Measurements from ENCODE around the gene ERC1. TPM values are rescaled to one million over a fixed set of nuclear protein-coding genes. Genes with fewer than 3 reads are reported as not detected.

The ERC1 gene
- total and polyA plus RNA-seq, 8 donors, result 34.9 to 64.9 (median 40.8) TPM

- Histone ChIP-seq H3K4me1 (no peaks in the 10 kb centered on the region), H3K4me3 (no peak overlapping the region), H3K27ac (no peak overlapping the region), H3K9me3 (no peaks in the 10 kb centered on the region), H3K27me3 (no peaks in the 10 kb centered on the region), H3K36me3 (peaks cover 0 to 4% of the 10 kb centered on the region in 2 donors)
- ATAC-seq (no peak), DNase-seq (no peak)
- TF ChIP-seq CTCF (IDR thresholded peaks at IDR 0.05), result no peak
- intact Hi-C loops (cut with DNase I), result no loop called here
Observed at GRCh38 chr12:1003600-1004271, 12.7 kb downstream of the ERC1 start.

- ATAC-seq, result no peak
- H3K4me1 ChIP-seq, result no peaks in the 10 kb centered on the region
- no peaks in the 10 kb centered on the region for H3K27me3 ChIP-seq
- no peaks in the 10 kb centered on the region for H3K9me3 ChIP-seq
- H3K36me3 ChIP-seq, result peaks cover 0 to 1% of the 10 kb centered on the region in 2 donors
- DNase-seq, result no peak
- no peak for TF ChIP-seq CTCF (IDR thresholded peaks at IDR 0.05)
- no peak overlapping the region for H3K27ac ChIP-seq
- H3K4me3 ChIP-seq, result no peak overlapping the region
- intact Hi-C loops (cut with DNase I), result no loop called here
Observed at GRCh38 chr12:1006255-1006654, 15.2 kb downstream of the ERC1 start.

GRCh38 chr12:1007276-1007675 lies 16.3 kb downstream of the ERC1 start:
- TF ChIP-seq CTCF (IDR thresholded peaks at IDR 0.05), result no peak
- H3K4me3 ChIP-seq, result no peak overlapping the region
- ATAC-seq (no peak), DNase-seq (no peak)
- no peaks in the 10 kb centered on the region for H3K36me3 ChIP-seq
- no peaks in the 10 kb centered on the region for H3K4me1 ChIP-seq
- H3K27me3 ChIP-seq, result no peaks in the 10 kb centered on the region
- intact Hi-C loops (cut with DNase I), result no loop called here
- no peaks in the 10 kb centered on the region for H3K9me3 ChIP-seq
- no peak overlapping the region for H3K27ac ChIP-seq

- TF ChIP-seq CTCF (IDR thresholded peaks at IDR 0.05), result no peak
- Histone ChIP-seq H3K9me3 (no peaks in the 10 kb centered on the region), H3K4me1 (no peaks in the 10 kb centered on the region), H3K36me3 (no peaks in the 10 kb centered on the region), H3K4me3 (no peak overlapping the region), H3K27ac (no peak overlapping the region), H3K27me3 (no peaks in the 10 kb centered on the region)
- ATAC-seq (no peak), DNase-seq (no peak)
- intact Hi-C loops (cut with DNase I), result no loop called here
Observed at GRCh38 chr12:1007994-1008393, 17.0 kb downstream of the ERC1 start.

GRCh38 chr12:1011091-1011490 lies 20.1 kb downstream of the ERC1 start:
- intact Hi-C loops (cut with DNase I), result no loop called here
- Histone ChIP-seq H3K9me3 (no peaks in the 10 kb centered on the region), H3K4me1 (no peaks in the 10 kb centered on the region), H3K36me3 (no peaks in the 10 kb centered on the region), H3K27ac (no peak overlapping the region), H3K4me3 (no peak overlapping the region), H3K27me3 (no peaks in the 10 kb centered on the region)
- no peak for DNase-seq
- ATAC-seq, result no peak
- no peak for TF ChIP-seq CTCF (IDR thresholded peaks at IDR 0.05)
